Fibroblast of pulmonary artery (primary cell): ENCODE results near the gene RBMS3.

Experiments
- DNase-seq: peaks from one replicate; pipeline ENCODE4 v3.0.0-alpha.2; 2010; ENCODE audit warnings: low read depth
- H3K4me3 ChIP-seq: replicated peaks from 2 replicates; pipeline ENCODE4 v1.5.1; 2011; ENCODE audit warnings: low read depth, mild to moderate bottlenecking, control low read depth, low read length, moderate library complexity
- CTCF ChIP-seq: IDR thresholded peaks from 2 replicates; pipeline ENCODE4 v1.5.1; 2011; ENCODE audit warnings: mild to moderate bottlenecking, control low read depth, low read length, inconsistent platforms; ENCODE audit errors: missing control alignments

RBMS3 gene

GRCh38 chr3:29880809-29881208 lies 599.9 kb downstream of the RBMS3 start:
- TF ChIP-seq CTCF = no peak
- no peak overlapping the region for H3K4me3 ChIP-seq
- DNase-seq = no peak

- DNase-seq = no peak
- H3K4me3 ChIP-seq = no peak overlapping the region
- no peak for TF ChIP-seq CTCF
Observed at GRCh38 chr3:29887451-29887850, 606.6 kb downstream of the RBMS3 start.

- peak; percentile 13 for DNase-seq
- TF ChIP-seq CTCF = no peak
- H3K4me3 ChIP-seq = no peak overlapping the region
Observed at GRCh38 chr3:29889215-29889614, 608.3 kb downstream of the RBMS3 start.

- no peak overlapping the region for H3K4me3 ChIP-seq
- no peak for DNase-seq
- no peak for TF ChIP-seq CTCF
Observed at GRCh38 chr3:29890801-29891200, 609.9 kb downstream of the RBMS3 start.

GRCh38 chr3:29892976-29893554 lies 612.2 kb downstream of the RBMS3 start:
- no peak for DNase-seq
- H3K4me3 ChIP-seq = no peak overlapping the region
- TF ChIP-seq CTCF = no peak

- no peak for DNase-seq
- no peak overlapping the region for H3K4me3 ChIP-seq
- no peak for TF ChIP-seq CTCF
Observed at GRCh38 chr3:29896856-29897255, 616.0 kb downstream of the RBMS3 start.
